A549 (cell line): ENCODE measurements around the gene GMDS. TPM values are rescaled to one million over a fixed set of nuclear protein-coding genes. Genes with fewer than 3 reads are reported as not detected.

Experiments used
- ATAC-seq, 2 experiments: fragments of 200-7000 bp in 1 of 2; fragments of >200 bp in 1 of 2; cut with Nextera tagmentation in 1 of 2; cut with Tn5 transposase in 1 of 2; 3 replicates each; pipeline versions ENCODE4 v1.8.0 to v1.9.1; 2018 to 2020; ENCODE audit warnings: mild to moderate bottlenecking in 1 of 2, moderate library complexity in 1 of 2
- CTCF ChIA-PET: fragments of 300-600 bp; sonication (Branson Sonifier 250); formaldehyde crosslinking; extraction: SDS; loops from one replicate; lab custom pipeline; 2021; ENCODE audit warnings: antibody characterized with exemption, inconsistent platforms; lab: Yijun Ruan, JAX
- POLR2A ChIA-PET: fragments of 350-600 bp; formaldehyde crosslinking; extraction: SDS; loops from one replicate; lab custom pipeline; 2021; ENCODE audit warnings: antibody characterized with exemption, inconsistent platforms; lab: Yijun Ruan, JAX
- DNase-seq, 2 experiments: peaks; one replicate each; pipeline versions ENCODE4 v3.0.0 to v3.0.0-alpha.2; 2011 to 2016; ENCODE audit warnings: low read depth in 1 of 2, low spot score in 1 of 2
- FAIRE-seq: peaks from 2 replicates; lab custom pipeline; 2011; peaks lifted over from hg19 to GRCh38; lab: Jason Lieb, UNC
- H3K27ac ChIP-seq, 2 experiments: fragments of >200 bp; sonication (Bioruptor Twin); formaldehyde crosslinking; 3 replicates each; pipeline ENCODE4 v1.5.1; 2016 to 2017
- H3K4me1 ChIP-seq: fragments of >200 bp; sonication (Bioruptor Twin); formaldehyde crosslinking; 3 replicates; pipeline ENCODE4 v1.6.1; 2016
- H3K4me2 ChIP-seq: fragments of >200 bp; sonication (Bioruptor Twin); formaldehyde crosslinking; 3 replicates; pipeline ENCODE4 v1.6.1; 2016
- H3K4me3 ChIP-seq: fragments of >200 bp; sonication (Bioruptor Twin); formaldehyde crosslinking; 3 replicates; pipeline ENCODE4 v1.5.1; 2016
- H3K9me3 ChIP-seq: fragments of >200 bp; sonication (Bioruptor Twin); formaldehyde crosslinking; 3 replicates; pipeline ENCODE4 v1.6.1; 2016
- BHLHE40 ChIP-seq: IDR thresholded peaks from 2 replicates; pipeline ENCODE4 v1.6.1; 2012; ENCODE audit warnings: low read depth, low read length, inconsistent platforms
- CHD2 ChIP-seq: fragments of 150-350 bp; IDR thresholded peaks from 2 replicates; pipeline ENCODE4 v1.6.1; 2014; ENCODE audit warnings: low read length; ENCODE audit not compliant: partially characterized antibody
- EHF ChIP-seq: fragments of 250-450 bp; sonication (Bioruptor Pico); IDR thresholded peaks from 2 replicates; pipeline ENCODE4 v1.5.0; 2020; ENCODE audit warnings: mild to moderate bottlenecking
- EHMT2 ChIP-seq: fragments of 200-600 bp; sonication (generic); IDR thresholded peaks from 2 replicates; pipeline ENCODE4 v1.6.1; 2016; ENCODE audit warnings: antibody characterized with exemption, low read depth, mild to moderate bottlenecking, moderate library complexity
- ELK1 ChIP-seq: fragments of 150-350 bp; IDR thresholded peaks from 2 replicates; pipeline ENCODE4 v1.6.1; 2014; ENCODE audit warnings: low read depth, mild to moderate bottlenecking, low read length
- EP300 ChIP-seq, 2 experiments: fragments of >200 bp; sonication (Bioruptor Twin); formaldehyde crosslinking; IDR thresholded peaks; 2 replicates in 1 of 2; 3 replicates in 1 of 2; pipeline ENCODE4 v1.6.1; 2016 to 2017
- FOSB ChIP-seq: fragments of 250-450 bp; sonication (Bioruptor Pico); IDR thresholded peaks from 2 replicates; pipeline ENCODE4 v1.5.0; 2020; ENCODE audit warnings: mild to moderate bottlenecking, moderate library complexity
- GATA3 ChIP-seq: IDR thresholded peaks from 2 replicates; pipeline ENCODE4 v1.6.1; 2012; ENCODE audit warnings: borderline replicate concordance
- HEYL ChIP-seq: fragments of 250-450 bp; sonication (Bioruptor Pico); IDR thresholded peaks from 2 replicates; pipeline ENCODE4 v1.8.0; 2021; ENCODE audit warnings: mild to moderate bottlenecking, moderate library complexity
- HOXA7 ChIP-seq: fragments of 250-450 bp; sonication (Bioruptor Pico); IDR thresholded peaks from 2 replicates; pipeline ENCODE4 v1.5.0; 2020; ENCODE audit warnings: mild to moderate bottlenecking, moderate library complexity
- MAZ ChIP-seq: fragments of 150-350 bp; IDR thresholded peaks from 2 replicates; pipeline ENCODE4 v1.6.1; 2014; ENCODE audit warnings: antibody characterized with exemption, low read depth, low read length, borderline replicate concordance
- MYC ChIP-seq: IDR thresholded peaks from 2 replicates; pipeline ENCODE4 v1.6.1; 2012; ENCODE audit warnings: mild to moderate bottlenecking, inconsistent platforms, low read length, improper control_type of control experiment, borderline replicate concordance
- NFE2L2 ChIP-seq: fragments of 150-350 bp; conservative IDR thresholded peaks from 2 replicates; pipeline ENCODE4 v1.6.1; 2014; ENCODE audit warnings: low read length
- PHF8 ChIP-seq: fragments of 200-600 bp; sonication (generic); IDR thresholded peaks from 2 replicates; pipeline ENCODE4 v1.6.1; 2016; ENCODE audit warnings: low read depth, mild to moderate bottlenecking, antibody characterized with exemption, moderate library complexity, borderline replicate concordance
- RAD21 ChIP-seq, 2 experiments: fragments of >200 bp in 1 of 2; sonication (Bioruptor Twin) in 1 of 2; formaldehyde crosslinking in 1 of 2; IDR thresholded peaks in 1 of 2; conservative IDR thresholded peaks in 1 of 2; 2 replicates in 1 of 2; 3 replicates in 1 of 2; pipeline ENCODE4 v1.6.1; 2012 to 2018; ENCODE audit warnings: inconsistent platforms in 1 of 2
- RNF2 ChIP-seq: fragments of 200-600 bp; sonication (generic); IDR thresholded peaks from 2 replicates; pipeline ENCODE4 v1.6.1; 2016; ENCODE audit warnings: low read depth, mild to moderate bottlenecking, antibody characterized with exemption, moderate library complexity, borderline replicate concordance
- TFCP2L1 ChIP-seq: fragments of 250-450 bp; sonication (Bioruptor Pico); IDR thresholded peaks from 2 replicates; pipeline ENCODE4 v1.5.0; 2021; ENCODE audit warnings: mild to moderate bottlenecking
- ZNF302 ChIP-seq: fragments of 250-450 bp; sonication (Bioruptor Pico); IDR thresholded peaks from 2 replicates; pipeline ENCODE4 v1.9.0; 2021; ENCODE audit warnings: inconsistent platforms, mild to moderate bottlenecking, moderate library complexity
- WGBS: methylation state at CpG from one replicate; pipeline ENCODE4 v1.1.6; 2017; ENCODE audit errors: missing lambda C conversion rate; 5-methylcytosine and 5-hydroxymethylcytosine counted together
- polyA plus RNA-seq, 4 experiments: library from polyadenylated mRNA; depleted of rRNA in 3 of 4; stranded (reverse); fragments of >200 nt; fragmentation: RNase III in 1 of 4; extraction: RNeasy Plus Mini Kit Qiagen cat#74134 plus additional on column Dnase treatment in 1 of 4; gene quantifications; 2 replicates in 3 of 4; 3 replicates in 1 of 4; pipeline ENCODE4 v1.2.3, GENCODE V29; 2011 to 2017

Gene GMDS
- polyA plus RNA-seq, 2 of the 4 experiments (the other 2 are of a cell fraction) = 9.9 to 12.4 TPM

GRCh38 chr6:2192976-2193375 is 52.4 kb downstream of the GMDS start (continued):
- no peak for TF ChIP-seq ELK1
- no peak for TF ChIP-seq MYC
- TF ChIP-seq GATA3 = no peak
- TF ChIP-seq RAD21 (conservative IDR thresholded peaks at IDR 0.05 in 1 of 2, IDR thresholded peaks at IDR 0.05 in 1 of 2) = no peak
- TF ChIP-seq CHD2 = no peak

GRCh38 chr6:2191390-2191740 is 54.0 kb downstream of the GMDS start:
- no peak for TF ChIP-seq BHLHE40
- no peak for TF ChIP-seq RAD21 (conservative IDR thresholded peaks at IDR 0.05 in 1 of 2, IDR thresholded peaks at IDR 0.05 in 1 of 2)
- TF ChIP-seq EHF (CRISPR knock-in tag) = no peak
- no peak for TF ChIP-seq HEYL (CRISPR knock-in tag)
- TF ChIP-seq FOSB (CRISPR knock-in tag) = no peak
- TF ChIP-seq MAZ = no peak
- no peak for TF ChIP-seq ELK1
- TF ChIP-seq HOXA7 (CRISPR knock-in tag) = no peak
- WGBS = 100% methylated on average over 2 of the region's 9 CpGs
- POLR2A ChIA-PET = no interaction called here
- CTCF ChIA-PET = interaction anchor here (0.8 to 1.0 kb wide), 4 partner anchors 33 to 596 kb away, joined by 3 read pairs; no protein-coding TSS in a partner anchor
- Histone ChIP-seq H3K4me2 (no peak overlapping the region), H3K4me3 (no peak overlapping the region), H3K27ac (no peak overlapping the region), H3K4me1 (no peaks in the 10 kb centered on the region), H3K9me3 (no peaks in the 10 kb centered on the region)
- FAIRE-seq = no peak
- no peak for DNase-seq
- ATAC-seq = no peak

GRCh38 chr6:2190661-2191389 is 54.6 kb downstream of the GMDS start:
- ATAC-seq (no peak), DNase-seq (no peak), FAIRE-seq (no peak)
- no peak overlapping the region for H3K27ac ChIP-seq
- WGBS = no CpG with 5 or more reads among the region's 24 CpGs
- no peaks in the 10 kb centered on the region for H3K9me3 ChIP-seq
- TF ChIP-seq ZNF302 (no peak), RAD21 (conservative IDR thresholded peaks at IDR 0.05 in 1 of 2, IDR thresholded peaks at IDR 0.05 in 1 of 2) (no peak), FOSB (CRISPR knock-in tag) (no peak), TFCP2L1 (no peak), BHLHE40 (no peak), RNF2 (no peak), EP300 (IDR thresholded peaks at IDR 0.05) (no peak), EHMT2 (no peak), HOXA7 (CRISPR knock-in tag) (no peak)
- ChIA-PET CTCF (interaction anchor here (0.9 to 1.0 kb wide), 2 partner anchors 33 to 586 kb away, joined by 3 read pairs; no protein-coding TSS in a partner anchor), POLR2A (no interaction called here)
- H3K4me2 ChIP-seq = no peak overlapping the region
- no peak overlapping the region for H3K4me3 ChIP-seq
- no peaks in the 10 kb centered on the region for H3K4me1 ChIP-seq

- no peak for DNase-seq
- H3K4me3 ChIP-seq = no peak overlapping the region
- TF ChIP-seq FOSB (CRISPR knock-in tag) (no peak), PHF8 (no peak), NFE2L2 (no peak)
- H3K27ac ChIP-seq = no peak overlapping the region
- no peak for FAIRE-seq
- ChIA-PET CTCF (interaction anchor here (1.0 kb wide), 1 partner anchor 14 kb away, joined by 3 read pairs; no protein-coding TSS in a partner anchor), POLR2A (no interaction called here)
- no peaks in the 10 kb centered on the region for H3K4me1 ChIP-seq
- WGBS = 74% methylated on average over 3 of the region's 3 CpGs
- no peak overlapping the region for H3K4me2 ChIP-seq
- no peak for ATAC-seq
- H3K9me3 ChIP-seq = no peaks in the 10 kb centered on the region
Measured at GRCh38 chr6:2188856-2189384, 56.5 kb downstream of the GMDS start.
